C1 segment of cervical spinal cord (tissue), 14 donors: ENCODE data around the gene SLC35F4.

Experiments
- DNase-seq, 14 donors: peaks; one replicate each; lab custom pipeline; 2025; lab: John Stamatoyannopoulos, UW

The SLC35F4 gene

GRCh38 chr14:57533214-57533613 lies 332.7 kb downstream of the SLC35F4 start:
- DNase-seq = no peak

- no peak for DNase-seq
Observed at GRCh38 chr14:57530571-57530970, 335.3 kb downstream of the SLC35F4 start.

DNA sequence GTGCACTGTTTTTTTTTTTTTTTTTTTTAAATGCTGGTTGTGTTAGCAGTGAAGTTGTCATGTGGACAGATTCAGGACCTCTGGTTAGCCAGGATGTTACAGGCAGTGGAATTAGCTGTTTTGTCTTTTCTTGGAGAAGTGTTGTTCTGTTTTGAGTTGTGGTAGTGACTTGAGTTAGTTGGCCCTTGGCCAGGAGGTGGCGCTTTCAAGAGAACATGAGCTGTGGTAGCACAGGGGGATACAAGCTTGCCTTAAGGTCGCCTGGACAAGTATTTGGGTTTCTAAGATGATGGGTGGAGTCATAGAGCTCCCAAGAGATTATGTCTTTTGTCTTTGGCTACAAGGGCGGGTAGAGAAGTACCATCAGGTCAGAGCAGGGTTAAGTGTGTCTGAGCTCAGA lies 338.9 kb downstream of the SLC35F4 start:
- no peak for DNase-seq

DNA sequence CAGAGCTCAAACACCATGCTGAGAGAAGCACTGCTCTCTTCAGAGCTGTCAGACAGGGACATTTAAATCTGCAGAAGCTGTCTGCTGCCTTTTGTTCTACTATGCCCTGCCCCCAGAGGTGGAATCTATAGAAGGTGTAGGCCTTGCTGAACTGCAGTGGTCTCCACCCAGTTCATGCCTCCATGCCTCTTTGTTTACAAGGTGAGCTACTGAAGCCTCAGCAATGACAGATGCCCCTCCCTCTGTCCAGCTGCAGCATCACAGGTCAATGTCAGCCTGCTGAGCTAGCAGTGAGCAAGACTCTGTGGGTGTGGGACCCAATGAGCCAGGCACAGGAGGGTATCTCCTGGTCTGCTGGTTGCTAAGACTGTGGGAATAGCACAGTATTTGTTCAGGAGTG lies 346.8 kb downstream of the SLC35F4 start:
- DNase-seq = no peak
